Ishikawa (cell line): Measurements from ENCODE around the gene HBM.

Source experiments
- CREB1 ChIP-seq: IDR thresholded peaks from 2 replicates; pipeline ENCODE4 v1.6.1; 2012; ENCODE audit warnings: low read depth
- EGR1 ChIP-seq: IDR thresholded peaks from 2 replicates; pipeline ENCODE4 v1.6.1; 2012
- FOXM1 ChIP-seq: IDR thresholded peaks from 2 replicates; pipeline ENCODE4 v1.6.1; 2012; ENCODE audit warnings: low read depth, borderline replicate concordance
- REST ChIP-seq: IDR thresholded peaks from 2 replicates; pipeline ENCODE4 v1.6.1; 2012; ENCODE audit warnings: low read depth, mild to moderate bottlenecking
- USF1 ChIP-seq: IDR thresholded peaks from 2 replicates; pipeline ENCODE4 v1.6.1; 2012

- TF ChIP-seq FOXM1 (no peak), EGR1 (no peak), CREB1 (no peak), USF1 (no peak), REST (no peak)
These were observed 5.0 kb upstream of the HBM start for GRCh38 chr16:160691-161190.
